GM12864 (cell line): ENCODE results near the gene CHST2.

Experiments used
- DNase-seq: peaks from one replicate; pipeline ENCODE4 v3.0.0-alpha.2; 2011; ENCODE audit warnings: low read depth
- H3K4me3 ChIP-seq: 2 replicates; pipeline ENCODE4 v1.5.1; 2011; ENCODE audit warnings: mild to moderate bottlenecking, low read depth, low read length, control low read depth
- TF ChIP-seq, protein P1 (sequence below): IDR thresholded peaks from 2 replicates; pipeline ENCODE4 v1.5.1; 2011; ENCODE audit warnings: low read depth, mild to moderate bottlenecking, moderate library complexity, low read length, control low read depth, inconsistent platforms; ENCODE audit errors: missing control alignments

The CHST2 gene

DNA sequence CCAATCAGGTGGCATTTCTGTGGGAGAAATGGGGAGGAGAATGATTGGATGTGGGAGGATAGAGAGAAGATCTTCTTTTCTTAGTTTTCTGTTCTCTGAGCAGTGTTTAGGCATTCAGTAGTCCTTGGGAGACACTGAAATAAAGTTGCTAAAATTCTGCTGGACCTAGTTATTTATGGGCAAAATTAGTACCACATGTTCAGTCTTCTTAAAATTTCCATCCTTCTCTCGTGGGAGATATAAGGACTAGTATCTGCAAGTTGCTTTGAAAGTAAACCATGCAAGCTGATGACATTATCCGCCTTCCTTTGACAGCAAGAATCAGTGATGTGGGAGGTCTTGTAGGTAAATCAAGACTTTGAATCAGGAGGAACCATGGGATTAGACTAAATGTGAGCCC lies 19.9 kb upstream of the CHST2 start:
- DNase-seq, result no peak
- TF ChIP-seq, protein P1, sequence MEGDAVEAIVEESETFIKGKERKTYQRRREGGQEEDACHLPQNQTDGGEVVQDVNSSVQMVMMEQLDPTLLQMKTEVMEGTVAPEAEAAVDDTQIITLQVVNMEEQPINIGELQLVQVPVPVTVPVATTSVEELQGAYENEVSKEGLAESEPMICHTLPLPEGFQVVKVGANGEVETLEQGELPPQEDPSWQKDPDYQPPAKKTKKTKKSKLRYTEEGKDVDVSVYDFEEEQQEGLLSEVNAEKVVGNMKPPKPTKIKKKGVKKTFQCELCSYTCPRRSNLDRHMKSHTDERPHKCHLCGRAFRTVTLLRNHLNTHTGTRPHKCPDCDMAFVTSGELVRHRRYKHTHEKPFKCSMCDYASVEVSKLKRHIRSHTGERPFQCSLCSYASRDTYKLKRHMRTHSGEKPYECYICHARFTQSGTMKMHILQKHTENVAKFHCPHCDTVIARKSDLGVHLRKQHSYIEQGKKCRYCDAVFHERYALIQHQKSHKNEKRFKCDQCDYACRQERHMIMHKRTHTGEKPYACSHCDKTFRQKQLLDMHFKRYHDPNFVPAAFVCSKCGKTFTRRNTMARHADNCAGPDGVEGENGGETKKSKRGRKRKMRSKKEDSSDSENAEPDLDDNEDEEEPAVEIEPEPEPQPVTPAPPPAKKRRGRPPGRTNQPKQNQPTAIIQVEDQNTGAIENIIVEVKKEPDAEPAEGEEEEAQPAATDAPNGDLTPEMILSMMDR, result no peak
- no peak overlapping the region for H3K4me3 ChIP-seq

DNA sequence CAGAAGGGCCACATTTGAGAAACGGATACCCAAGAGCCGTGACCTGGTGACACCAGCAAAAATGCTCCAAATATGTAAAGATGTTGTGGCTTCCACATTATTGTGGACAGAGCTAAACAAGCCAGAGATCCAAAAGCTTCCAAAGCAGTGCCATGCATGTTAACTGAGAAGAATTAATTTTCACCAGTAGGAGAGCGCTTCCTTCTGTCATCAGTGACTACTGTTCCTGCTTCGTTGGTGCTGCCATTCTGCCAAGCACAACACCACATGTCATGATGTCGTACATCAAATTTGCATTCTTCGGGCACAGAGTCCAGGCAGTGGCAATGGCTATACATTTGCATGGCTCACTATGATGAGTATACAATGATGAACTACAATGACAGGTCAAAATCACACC lies 19.1 kb upstream of the CHST2 start:
- H3K4me3 ChIP-seq, result no peak overlapping the region
- DNase-seq, result no peak
- TF ChIP-seq, protein P1, result no peak

DNA sequence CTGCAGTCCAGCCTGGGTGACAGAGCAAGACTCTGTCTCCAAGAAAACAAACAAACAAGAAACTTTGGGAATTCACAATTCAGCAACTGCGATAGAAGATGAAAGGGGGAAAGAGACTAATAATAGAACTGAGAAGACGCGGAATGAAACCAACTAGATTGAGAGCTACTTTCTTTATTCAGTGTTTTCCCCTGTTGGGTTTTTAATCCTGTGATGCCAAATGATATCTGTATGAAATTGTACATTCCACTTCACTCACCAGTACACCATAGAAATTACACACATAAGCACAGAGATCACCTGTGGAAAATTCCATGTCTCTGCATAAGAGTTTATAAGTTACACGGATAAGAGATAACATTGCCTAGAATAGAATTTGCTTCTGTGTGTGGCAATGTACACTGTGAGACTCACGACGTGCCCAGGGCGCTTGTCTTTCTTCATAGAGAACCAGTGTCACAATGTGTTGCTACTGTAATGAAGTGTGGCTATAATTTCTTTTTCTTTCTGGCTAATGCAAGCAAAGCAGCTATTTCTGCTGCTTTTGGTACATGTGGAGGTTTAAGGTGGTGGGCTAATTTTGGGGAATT lies 17.7 kb upstream of the CHST2 start:
- TF ChIP-seq, protein P1, result no peak
- H3K4me3 ChIP-seq, result no peak overlapping the region
- DNase-seq, result no peak

DNA sequence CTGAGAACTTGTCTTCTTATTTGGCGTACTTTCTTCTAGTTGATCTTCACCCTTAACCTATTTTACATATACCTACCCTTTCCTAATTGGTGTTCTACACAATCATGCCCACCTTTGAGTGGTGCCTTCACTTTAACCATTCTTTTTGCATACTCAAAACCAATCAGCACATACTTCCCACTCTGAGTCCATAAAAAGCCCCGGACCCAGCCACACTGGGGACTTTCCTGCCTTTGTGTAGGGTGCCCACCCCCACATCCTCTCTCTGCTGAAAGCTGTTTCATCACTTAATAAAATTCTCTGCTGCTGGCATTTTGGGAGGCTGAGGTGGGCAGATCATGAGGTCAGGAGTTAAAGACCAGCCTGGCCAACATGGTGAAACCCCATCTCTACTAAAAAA lies 15.9 kb upstream of the CHST2 start:
- TF ChIP-seq, protein P1, result no peak
- no peak overlapping the region for H3K4me3 ChIP-seq
- DNase-seq, result no peak

DNA sequence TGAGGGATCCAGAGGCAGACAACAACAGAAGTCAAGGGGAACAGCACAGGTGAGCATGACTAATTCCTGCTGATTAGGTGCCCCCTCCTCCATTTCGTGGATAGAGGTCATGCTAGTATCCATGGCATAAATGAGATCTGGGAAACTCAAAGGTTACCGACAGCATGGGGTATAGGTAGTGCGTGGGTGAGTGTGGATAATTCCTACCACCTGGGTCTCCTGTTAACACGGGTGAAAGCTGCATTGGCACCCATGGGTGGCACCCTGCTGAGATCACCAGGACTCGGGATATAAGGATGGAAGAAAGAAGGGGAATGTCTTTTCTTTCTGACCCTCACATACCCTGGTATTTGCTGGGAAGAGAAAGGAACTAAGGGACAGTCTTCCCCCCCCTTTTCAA lies 14.4 kb upstream of the CHST2 start:
- TF ChIP-seq, protein P1, result no peak
- H3K4me3 ChIP-seq, result no peak overlapping the region
- DNase-seq, result no peak

DNA sequence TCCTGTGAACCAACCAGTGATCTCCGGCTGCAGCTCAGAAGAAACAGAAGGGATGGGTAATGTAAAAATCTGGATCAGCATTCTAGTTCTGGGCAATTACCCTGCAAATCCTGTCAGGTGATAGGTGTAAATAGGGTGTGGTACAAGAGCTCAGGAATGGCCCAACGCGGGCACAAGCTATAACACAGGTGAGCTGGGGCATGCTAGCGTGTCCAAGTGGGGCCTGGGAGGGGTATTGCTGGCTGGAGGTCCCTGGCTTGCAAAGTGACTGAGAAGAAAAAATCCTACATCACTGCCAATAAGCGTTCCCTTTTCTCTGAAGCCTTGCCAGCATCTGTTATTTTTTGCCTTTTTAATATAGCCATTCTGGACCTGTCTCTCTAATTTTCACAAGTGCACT lies 9.7 kb upstream of the CHST2 start:
- no peak for DNase-seq
- H3K4me3 ChIP-seq, result no peak overlapping the region
- TF ChIP-seq, protein P1, result no peak

DNA sequence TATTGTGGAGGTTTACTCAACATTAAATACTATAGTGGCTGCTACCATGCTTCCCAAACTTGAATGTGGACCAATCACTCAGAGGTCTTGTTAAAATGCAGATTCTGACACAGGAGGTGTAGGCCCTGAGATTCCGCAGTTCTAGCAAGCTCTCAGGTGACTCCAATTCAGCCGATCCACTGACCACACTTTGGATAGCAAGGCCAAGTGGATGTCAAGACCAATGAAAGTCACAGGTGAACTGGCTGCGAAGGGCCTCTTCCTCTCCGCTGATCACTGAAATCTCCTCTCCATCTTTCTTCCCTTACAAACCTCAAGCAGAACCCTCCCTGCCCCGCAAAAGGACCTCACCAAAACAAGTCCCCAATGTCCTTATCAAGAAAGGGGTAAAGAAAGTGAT lies 9.2 kb upstream of the CHST2 start:
- no peak overlapping the region for H3K4me3 ChIP-seq
- TF ChIP-seq, protein P1, result no peak
- DNase-seq, result no peak
